OCI-LY3 (cell line): Measurements from ENCODE around the gene ZNF445.
"Not testable (repeated sequence)": the region's sequence is repeated elsewhere in the genome, so short reads cannot be mapped to it uniquely, and the experiment has no call there.

Experiments used
- CTCF ChIP-seq: fragments of 200-600, 300-600 bp; sonication (generic); IDR thresholded peaks from 2 replicates; pipeline ENCODE4 v1.5.1; 2014; ENCODE audit warnings: antibody characterized with exemption, low read length, low read depth
- EZH2phosphoT487 ChIP-seq: fragments of 200-600 bp; shearing (Covaris generic); IDR thresholded peaks from 2 replicates; pipeline ENCODE4 v1.6.1; 2018; ENCODE audit warnings: antibody characterized with exemption, mixed run types, low read depth

- not testable (repeated sequence) for TF ChIP-seq CTCF, EZH2phosphoT487
These were observed 12.6 kb downstream of the ZNF445 start for GRCh38 chr3:44464920-44465319.
